H9 (cell line): Measurements from ENCODE around the gene LASP1. TPM values are rescaled to one million over a fixed set of nuclear protein-coding genes. Genes with fewer than 3 reads are reported as not detected.
A peak's percentile ranks its signal among the peaks of the same experiment; 100 is the strongest.

Experiments
- DNase-seq: peaks from one replicate; pipeline ENCODE4 v3.0.0-alpha.2; 2017
- H2AFZ ChIP-seq: one replicate; pipeline ENCODE4 v1.6.1; 2013; ENCODE audit warnings: mild to moderate bottlenecking, low read length, control low read depth, moderate library complexity
- H2AK5ac ChIP-seq: 2 replicates; pipeline ENCODE4 v1.6.1; 2013; ENCODE audit warnings: low read length, control low read depth, mixed read lengths; ENCODE audit not compliant: insufficient read length
- H2BK120ac ChIP-seq: one replicate; pipeline ENCODE4 v1.6.1; 2013; ENCODE audit warnings: low read depth, mild to moderate bottlenecking, low read length, control low read depth, inconsistent platforms; ENCODE audit not compliant: poor library complexity, severe bottlenecking
- H2BK12ac ChIP-seq: 2 replicates; pipeline ENCODE4 v1.6.1; 2013; ENCODE audit warnings: low read length, control low read depth, mixed read lengths, low read depth; ENCODE audit not compliant: insufficient read length
- H2BK15ac ChIP-seq: 2 replicates; pipeline ENCODE4 v1.6.1; 2013; ENCODE audit warnings: low read depth, low read length, control low read depth
- H2BK20ac ChIP-seq: one replicate; pipeline ENCODE4 v1.6.1; 2013; ENCODE audit warnings: low read depth, mild to moderate bottlenecking, low read length, control low read depth, inconsistent platforms; ENCODE audit not compliant: poor library complexity, severe bottlenecking
- H2BK5ac ChIP-seq: 2 replicates; pipeline ENCODE4 v1.6.1; 2013; ENCODE audit warnings: low read length, control low read depth, mixed read lengths; ENCODE audit not compliant: insufficient read length
- H3K14ac ChIP-seq: 2 replicates; pipeline ENCODE4 v1.6.1; 2013; ENCODE audit warnings: low read length, control low read depth; ENCODE audit not compliant: insufficient read depth
- H3K18ac ChIP-seq: 2 replicates; pipeline ENCODE4 v1.6.1; 2013; ENCODE audit warnings: low read depth, mild to moderate bottlenecking, mixed read lengths, low read length, control low read depth; ENCODE audit not compliant: insufficient read length
- H3K23ac ChIP-seq: 2 replicates; pipeline ENCODE4 v1.6.1; 2013; ENCODE audit warnings: low read length, control low read depth, mixed read lengths, low read depth; ENCODE audit not compliant: insufficient read length
- H3K23me2 ChIP-seq: 2 replicates; pipeline ENCODE4 v1.6.1; 2013; ENCODE audit warnings: low read depth, mild to moderate bottlenecking, mixed read lengths, low read length, control low read depth; ENCODE audit not compliant: insufficient read length, poor library complexity, severe bottlenecking
- H3K27ac ChIP-seq: 2 replicates; pipeline ENCODE4 v1.5.1; 2013; ENCODE audit warnings: low read length, control low read depth, mixed read lengths, low read depth; ENCODE audit not compliant: insufficient read length
- H3K27me3 ChIP-seq: 2 replicates; pipeline ENCODE4 v1.6.1; 2013; ENCODE audit warnings: low read length, control low read depth, inconsistent platforms; ENCODE audit not compliant: insufficient read depth
- H3K4ac ChIP-seq: 2 replicates; pipeline ENCODE4 v1.6.1; 2013; ENCODE audit warnings: low read depth, mild to moderate bottlenecking, control low read depth, inconsistent platforms, low read length, moderate library complexity
- H3K4me1 ChIP-seq: 2 replicates; pipeline ENCODE4 v1.6.1; 2013; ENCODE audit warnings: low read length, control low read depth, inconsistent platforms; ENCODE audit not compliant: insufficient read depth
- H3K4me2 ChIP-seq: 2 replicates; pipeline ENCODE4 v1.6.1; 2013; ENCODE audit warnings: low read length, control low read depth, mixed read lengths; ENCODE audit not compliant: insufficient read length, insufficient read depth
- H3K56ac ChIP-seq: 2 replicates; pipeline ENCODE4 v1.6.1; 2013; ENCODE audit warnings: low read depth, mild to moderate bottlenecking, mixed read lengths, low read length, control low read depth; ENCODE audit not compliant: insufficient read length
- H3K79me1 ChIP-seq: 2 replicates; pipeline ENCODE4 v1.6.1; 2013; ENCODE audit warnings: low read depth, mild to moderate bottlenecking, moderate library complexity, low read length, control low read depth, inconsistent platforms; ENCODE audit not compliant: insufficient read depth, poor library complexity, severe bottlenecking
- H3K79me2 ChIP-seq: 2 replicates; pipeline ENCODE4 v1.6.1; 2013; ENCODE audit warnings: low read length, control low read depth, inconsistent platforms; ENCODE audit not compliant: insufficient read depth
- H3K9ac ChIP-seq: 2 replicates; pipeline ENCODE4 v1.6.1; 2013; ENCODE audit warnings: low read length, control low read depth, mixed read lengths; ENCODE audit not compliant: insufficient read length; ENCODE audit errors: extremely low read depth
- H3K9me3 ChIP-seq: one replicate; pipeline ENCODE4 v1.6.1; 2013; ENCODE audit warnings: low read depth, low read length, inconsistent platforms; ENCODE audit not compliant: control insufficient read depth
- H3T11ph ChIP-seq: one replicate; pipeline ENCODE4 v1.6.1; 2013; ENCODE audit warnings: mild to moderate bottlenecking, low read length, control low read depth, inconsistent platforms
- H4K20me1 ChIP-seq: one replicate; pipeline ENCODE4 v1.6.1; 2013; ENCODE audit not compliant: control insufficient read depth, insufficient read length, insufficient read depth
- H4K5ac ChIP-seq: 2 replicates; pipeline ENCODE4 v1.6.1; 2013; ENCODE audit warnings: low read depth, mild to moderate bottlenecking, mixed read lengths, low read length, control low read depth; ENCODE audit not compliant: insufficient read length
- H4K8ac ChIP-seq: replicated peaks from 2 replicates; pipeline ENCODE4 v1.6.1; 2013; ENCODE audit warnings: low read length, control low read depth, mixed read lengths, low read depth; ENCODE audit not compliant: insufficient read length
- H4K91ac ChIP-seq: 2 replicates; pipeline ENCODE4 v1.6.1; 2013; ENCODE audit warnings: low read depth, mild to moderate bottlenecking, moderate library complexity, mixed read lengths, low read length, control low read depth; ENCODE audit not compliant: insufficient read length
- H3K27ac Mint-ChIP-seq, 3 experiments: 2 replicates in 2 of 3; 3 replicates in 1 of 3; pipeline ENCODE4 v1.8.0; 2020 to 2021; ENCODE audit warnings: mixed read lengths in 3 of 3, mild to moderate bottlenecking in 1 of 3, moderate library complexity in 1 of 3
- H3K27me3 Mint-ChIP-seq: 2 replicates; pipeline ENCODE4 v1.8.0; 2021; ENCODE audit warnings: low read depth, mild to moderate bottlenecking, moderate library complexity, mixed read lengths
- H3K36me3 Mint-ChIP-seq, 3 experiments: 2 replicates in 2 of 3; 3 replicates in 1 of 3; pipeline ENCODE4 v1.8.0; 2020 to 2021; ENCODE audit warnings: low read depth in 3 of 3, mixed read lengths in 3 of 3; ENCODE audit not compliant: insufficient read depth in 1 of 3
- H3K4me1 Mint-ChIP-seq, 2 experiments: 2 replicates each; pipeline ENCODE4 v1.8.0; 2020; ENCODE audit warnings: mixed read lengths in 2 of 2
- H3K4me3 Mint-ChIP-seq, 2 experiments: 2 replicates in 1 of 2; 3 replicates in 1 of 2; pipeline ENCODE4 v1.8.0; 2020 to 2021; ENCODE audit warnings: mild to moderate bottlenecking in 2 of 2, mixed read lengths in 2 of 2, moderate library complexity in 1 of 2
- H3K9me3 Mint-ChIP-seq, 2 experiments: 2 replicates in 1 of 2; 3 replicates in 1 of 2; pipeline ENCODE4 v1.8.0; 2020; ENCODE audit warnings: mild to moderate bottlenecking in 2 of 2, mixed read lengths in 2 of 2, moderate library complexity in 1 of 2
- WGBS: extraction: QIAGEN DNeasy Blood & Tissue Kit; methylation state at CpG from one replicate; pipeline ENCODE4 v1.1.7; 2013; ENCODE audit warnings: missing lambda C conversion rate, low lambda C conversion rate, mixed read lengths; ENCODE audit not compliant: insufficient read length; ENCODE audit errors: extremely low coverage; 5-methylcytosine and 5-hydroxymethylcytosine counted together
- total RNA-seq: library from RNA; stranded (reverse); gene quantifications from 2 replicates; pipeline ENCODE4 v1.2.1, GENCODE V29; 2021
- TF ChIP-seq, protein P1 (sequence below): fragments of 200-600 bp; sonication (generic); conservative IDR thresholded peaks from 3 replicates; pipeline ENCODE4 v1.8.0; 2021; ENCODE audit warnings: antibody characterized with exemption, mild to moderate bottlenecking

The LASP1 gene
- total RNA-seq, 1 experiment from 2014 or later = 121 TPM

DNA sequence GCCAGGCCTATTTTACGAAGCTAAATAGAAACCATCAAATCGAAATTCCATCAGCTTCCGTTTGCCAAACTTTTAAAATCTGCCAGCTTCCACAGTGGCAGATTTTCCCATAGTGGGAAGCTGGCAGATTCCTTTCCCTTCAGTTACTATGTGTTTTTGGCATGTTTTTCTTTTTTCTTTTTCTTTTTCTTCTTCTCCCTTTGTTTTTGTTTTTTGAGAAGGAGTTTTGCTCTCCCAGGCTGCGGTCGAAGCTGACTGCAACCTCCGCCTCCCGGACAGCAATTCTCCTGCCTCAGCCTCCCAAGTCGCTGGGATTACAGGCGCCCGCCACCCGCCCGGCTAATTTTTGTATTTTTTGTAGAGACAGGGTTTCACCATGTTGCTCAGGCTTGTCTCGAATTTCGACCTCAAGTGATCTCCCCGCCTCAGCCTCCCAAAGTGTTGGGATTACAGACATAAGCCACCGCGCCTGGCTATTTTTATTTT is 44.1 kb upstream of the LASP1 start:
- Histone ChIP-seq H2BK15ac (no peak overlapping the region), H2BK20ac (no peak overlapping the region), H3K79me1 (peaks cover 7% of the 10 kb centered on the region), H3K9ac (peak overlapping the region; percentile 92), H2AK5ac (no peak overlapping the region), H3K4me1 (peaks cover 2% of the 10 kb centered on the region; the same call in 1 of the 2 replicates), H3K18ac (peak overlapping the region; percentile 96), H4K91ac (peak overlapping the region; percentile 9), H3T11ph (peak overlapping the region; percentile 9), H3K27ac (peak overlapping the region; percentile 73), H3K4ac (no peak overlapping the region; the same call in 1 of the 2 replicates), H2AFZ (no peak overlapping the region), H3K9me3 (no peaks in the 10 kb centered on the region), H3K79me2 (peaks cover 9% of the 10 kb centered on the region; the same call in 1 of the 2 replicates), H3K27me3 (no peaks in the 10 kb centered on the region), H2BK12ac (no peak overlapping the region), H3K4me2 (peak overlapping the region; percentile 99), H2BK5ac (peak overlapping the region; percentile 41), H4K5ac (peak overlapping the region; percentile 73), H3K23me2 (peaks cover 10% of the 10 kb centered on the region), H2BK120ac (peak overlapping the region; percentile 85), H4K20me1 (peaks cover 5% of the 10 kb centered on the region), H3K23ac (no peak overlapping the region), H3K14ac (peak overlapping the region; percentile 94; the same call in 1 of the 2 replicates), H4K8ac (no peak overlapping the region), H3K56ac (peak overlapping the region; percentile 8)
- Mint-ChIP-seq H3K4me3 (peak overlapping the region; percentile 87 to 96), H3K27me3 (peaks cover 7% of the 10 kb centered on the region), H3K9me3 (no peaks in the 10 kb centered on the region; a peak in 2 of 5 replicates), H3K36me3 (peaks cover 0 to 5% (median 3%) of the 10 kb centered on the region in 3 experiments; a peak in 6 of 7 replicates), H3K27ac (peak overlapping the region; percentile 99 to 100 (median 100)), H3K4me1 (peaks cover 9 to 18% of the 10 kb centered on the region in 2 experiments)
- TF ChIP-seq, protein P1, sequence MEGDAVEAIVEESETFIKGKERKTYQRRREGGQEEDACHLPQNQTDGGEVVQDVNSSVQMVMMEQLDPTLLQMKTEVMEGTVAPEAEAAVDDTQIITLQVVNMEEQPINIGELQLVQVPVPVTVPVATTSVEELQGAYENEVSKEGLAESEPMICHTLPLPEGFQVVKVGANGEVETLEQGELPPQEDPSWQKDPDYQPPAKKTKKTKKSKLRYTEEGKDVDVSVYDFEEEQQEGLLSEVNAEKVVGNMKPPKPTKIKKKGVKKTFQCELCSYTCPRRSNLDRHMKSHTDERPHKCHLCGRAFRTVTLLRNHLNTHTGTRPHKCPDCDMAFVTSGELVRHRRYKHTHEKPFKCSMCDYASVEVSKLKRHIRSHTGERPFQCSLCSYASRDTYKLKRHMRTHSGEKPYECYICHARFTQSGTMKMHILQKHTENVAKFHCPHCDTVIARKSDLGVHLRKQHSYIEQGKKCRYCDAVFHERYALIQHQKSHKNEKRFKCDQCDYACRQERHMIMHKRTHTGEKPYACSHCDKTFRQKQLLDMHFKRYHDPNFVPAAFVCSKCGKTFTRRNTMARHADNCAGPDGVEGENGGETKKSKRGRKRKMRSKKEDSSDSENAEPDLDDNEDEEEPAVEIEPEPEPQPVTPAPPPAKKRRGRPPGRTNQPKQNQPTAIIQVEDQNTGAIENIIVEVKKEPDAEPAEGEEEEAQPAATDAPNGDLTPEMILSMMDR = no peak
- DNase-seq = no peak
- no CpG with 5 or more reads among the region's 17 CpGs for WGBS
